NCI-H1417 (cell line): ENCODE results near the gene SPATA45.

Experiments used
- DNase-seq, 3 experiments: peaks; one replicate each; lab custom pipeline; 2025; lab: John Stamatoyannopoulos, UW

Gene SPATA45

DNA sequence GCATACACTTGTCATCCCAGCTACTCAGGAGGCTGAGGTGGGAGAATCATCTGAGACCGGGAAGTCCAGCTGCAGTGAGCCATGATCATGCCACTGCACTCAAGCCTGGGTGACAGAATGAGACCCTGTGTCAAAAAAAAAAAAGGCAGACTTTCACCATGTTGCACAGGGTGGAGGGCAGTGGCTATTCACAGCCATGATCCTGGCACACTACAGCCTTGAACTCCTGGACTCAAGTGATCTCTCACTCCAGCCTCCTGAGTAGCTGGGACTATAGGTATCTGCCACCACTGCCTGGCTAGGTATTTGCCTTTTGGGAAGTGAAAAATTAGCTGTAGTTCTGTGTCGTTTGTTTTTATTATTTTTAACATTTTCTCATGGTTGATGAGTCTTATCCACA, 19.1 kb downstream of the SPATA45 start:
- no peak for DNase-seq

DNA sequence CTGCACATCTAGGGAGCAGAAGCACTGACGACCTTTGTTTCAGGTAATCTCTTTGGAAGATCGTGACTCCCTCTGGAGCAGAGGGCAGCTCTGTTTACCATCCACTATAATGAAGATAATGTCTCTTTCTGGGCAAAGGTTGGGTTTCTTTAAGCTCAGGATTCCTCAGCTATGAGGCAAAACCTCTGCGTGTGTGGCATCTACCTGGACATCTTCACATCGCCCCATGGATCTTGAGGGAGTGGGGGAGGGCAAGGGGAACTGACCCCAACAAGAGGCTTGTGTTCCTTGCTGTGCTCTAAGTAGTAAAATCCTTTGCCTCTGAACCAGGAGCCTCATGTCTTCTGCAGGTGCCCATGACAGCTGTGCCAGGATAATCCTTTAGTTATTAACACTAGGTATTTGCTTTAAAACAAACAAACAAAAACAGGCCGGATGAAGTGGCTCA, 19.6 kb downstream of the SPATA45 start:
- DNase-seq = no peak

DNA sequence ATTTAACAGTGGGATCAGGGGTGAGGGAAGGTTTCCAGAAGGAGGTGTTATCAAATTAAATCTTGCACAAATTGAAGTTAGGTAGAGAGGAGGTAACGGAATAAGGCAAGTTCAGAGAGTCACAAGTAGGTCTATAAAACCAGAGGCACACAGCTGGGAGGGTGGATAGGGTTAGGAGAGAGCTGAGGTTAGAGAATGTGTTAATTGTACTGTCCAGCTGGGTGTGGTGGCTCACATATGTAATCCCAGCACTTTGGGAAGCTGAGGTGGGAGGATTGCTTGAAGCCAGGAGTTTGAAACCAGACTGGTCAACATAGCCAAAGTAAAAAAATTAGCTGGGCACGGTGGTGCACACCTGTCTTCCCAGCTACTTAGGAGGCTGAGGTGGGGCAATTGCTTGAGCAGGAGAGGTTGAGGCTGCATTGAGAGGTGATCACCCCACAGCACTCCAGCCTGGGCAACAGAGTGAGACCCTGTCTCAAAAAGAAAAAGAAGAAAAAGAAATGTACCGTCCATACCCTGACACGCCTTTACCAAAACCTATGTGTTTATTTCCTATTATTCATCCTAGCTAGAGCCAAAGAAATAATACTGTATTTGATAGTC, 20.2 kb downstream of the SPATA45 start:
- no peak for DNase-seq

DNA sequence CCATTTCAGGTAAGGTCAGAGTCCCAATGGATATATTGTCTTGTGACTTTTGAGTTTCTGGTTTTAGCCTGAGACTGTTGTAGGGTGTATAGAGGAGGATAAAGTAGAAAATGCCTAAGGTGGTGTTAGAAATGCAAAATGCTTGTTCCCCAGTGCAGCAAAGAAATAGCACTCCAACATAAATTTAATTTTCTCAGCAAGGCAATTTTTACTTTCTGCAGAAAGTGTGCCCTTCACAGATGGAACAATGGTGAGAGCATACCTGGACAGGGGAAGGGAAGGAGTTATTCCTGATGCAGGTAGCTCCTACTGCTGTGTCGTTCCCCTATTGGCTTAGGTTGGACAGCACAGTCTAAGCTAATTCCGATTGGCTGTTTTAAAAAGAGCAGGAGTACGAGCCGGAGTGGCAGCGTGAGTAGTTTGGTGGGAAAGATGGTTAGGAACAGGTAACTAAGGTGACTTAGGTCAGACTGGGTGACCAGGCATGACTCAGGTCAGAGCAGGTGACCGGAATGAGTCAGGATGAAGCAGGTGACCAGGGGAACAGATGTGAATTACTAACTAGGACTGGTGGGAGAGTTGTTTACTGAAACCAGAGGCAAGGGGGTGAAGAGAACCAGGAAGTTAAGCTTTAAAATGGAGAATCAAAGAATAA, 21.5 kb downstream of the SPATA45 start:
- no peak for DNase-seq

DNA sequence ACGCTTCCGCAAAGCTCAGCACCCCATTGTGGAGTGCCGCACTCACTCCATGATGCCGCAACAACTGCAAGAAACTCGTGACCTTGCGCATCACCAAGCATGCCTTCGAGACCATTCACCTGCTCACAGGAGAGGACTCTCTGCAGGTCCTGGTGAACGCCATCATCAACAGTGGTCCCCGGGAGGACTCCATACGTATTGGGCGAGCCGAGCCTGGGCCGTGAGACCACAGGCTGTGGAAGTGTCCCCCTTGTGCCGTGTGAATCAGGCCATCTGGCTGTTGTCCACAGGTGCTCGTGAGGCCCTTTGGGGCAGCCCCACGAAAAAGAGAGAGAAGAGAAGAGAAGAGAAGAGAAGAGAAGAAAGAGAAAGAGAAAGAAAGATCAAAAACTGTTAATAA, 23.2 kb downstream of the SPATA45 start:
- no peak for DNase-seq

DNA sequence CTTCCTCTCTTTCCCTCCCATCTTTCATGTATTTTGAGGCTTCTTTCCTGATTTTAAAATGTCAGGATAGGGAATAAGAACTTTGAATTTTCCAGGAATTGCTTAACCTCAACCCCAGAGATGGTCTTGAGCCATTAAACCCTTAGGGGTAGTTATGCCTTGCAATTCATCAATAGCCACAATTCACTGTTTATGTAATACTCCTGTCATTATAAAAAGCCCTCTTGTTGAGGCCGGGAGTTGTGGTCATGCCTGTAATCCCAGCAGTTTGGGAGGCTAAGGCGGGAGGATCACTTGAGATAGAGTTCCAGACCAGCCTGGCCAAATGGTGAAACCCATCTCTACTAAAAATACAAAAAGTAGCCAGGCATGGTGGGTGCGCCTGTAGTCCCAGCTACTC, 24.5 kb downstream of the SPATA45 start:
- DNase-seq = no peak

DNA sequence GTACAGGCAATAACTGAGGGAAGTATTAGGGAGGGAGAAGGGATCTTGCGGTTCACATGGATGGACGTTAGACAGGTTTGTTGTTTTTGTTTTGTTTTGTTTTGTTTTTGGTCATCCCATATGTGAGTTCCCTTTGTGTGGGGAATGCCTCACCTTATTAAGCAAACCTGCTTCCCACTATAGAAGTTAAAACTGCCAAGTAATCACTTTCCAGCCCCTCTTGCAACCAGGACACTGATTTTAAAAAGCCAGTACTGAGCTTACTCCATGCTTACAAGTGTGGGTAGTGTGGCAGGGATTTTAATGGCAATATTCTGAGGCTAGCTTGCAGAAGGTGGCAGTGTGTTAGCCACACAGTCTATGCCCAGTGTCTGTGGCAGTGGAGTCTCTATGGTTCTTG, 26.5 kb downstream of the SPATA45 start:
- DNase-seq = no peak

DNA sequence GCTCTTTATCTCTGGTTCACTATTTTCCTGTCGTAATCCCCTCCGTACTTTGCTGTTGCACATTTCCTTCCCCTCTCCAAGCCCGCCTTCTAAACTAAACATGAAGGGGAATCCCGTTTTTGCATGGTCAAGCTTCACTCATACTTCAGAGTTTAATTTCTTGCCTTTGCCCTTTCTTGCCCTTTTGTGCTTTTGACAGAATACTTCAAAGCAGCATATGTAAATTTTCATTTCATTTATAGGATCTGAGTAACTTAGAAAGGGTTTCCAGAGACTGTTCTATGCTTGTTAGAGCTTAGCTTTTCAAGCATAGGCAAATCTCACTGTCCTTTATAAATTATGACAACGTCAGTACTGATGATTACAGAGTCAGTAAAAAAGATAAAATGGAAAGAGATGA, 27.7 kb downstream of the SPATA45 start:
- no peak for DNase-seq

DNA sequence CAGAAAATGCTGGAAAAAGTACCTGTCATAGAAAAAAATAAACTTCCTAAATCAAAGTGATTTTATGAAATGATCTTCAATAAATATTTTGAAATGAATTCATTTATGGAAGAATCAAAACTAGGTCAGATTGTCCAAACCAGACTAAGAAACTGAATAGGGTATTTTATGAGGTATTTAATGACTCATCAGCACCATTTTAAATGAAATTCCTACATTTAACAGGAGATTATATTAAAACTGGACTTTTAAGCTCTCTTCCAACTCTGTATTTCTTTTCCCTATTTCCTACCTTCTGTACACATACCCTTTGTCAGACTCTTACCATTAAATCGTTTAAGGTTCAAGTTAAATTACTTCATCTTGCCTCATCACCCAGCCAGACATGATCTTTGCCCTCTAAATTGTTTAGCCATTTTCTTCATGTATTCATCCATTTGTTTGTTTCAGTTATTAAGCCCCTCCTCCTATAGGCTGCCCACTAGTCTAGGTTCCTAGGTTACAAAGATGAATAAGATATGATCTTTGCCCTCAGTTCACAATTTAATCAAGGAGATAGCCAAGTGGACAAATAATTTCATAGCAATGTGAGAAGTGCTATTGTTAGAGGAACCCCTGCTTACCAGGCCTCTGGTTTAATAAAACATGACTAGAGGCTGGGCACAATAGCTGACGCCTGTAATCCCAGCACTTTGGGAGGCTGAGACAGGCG, 30.7 kb downstream of the SPATA45 start:
- no peak for DNase-seq

DNA sequence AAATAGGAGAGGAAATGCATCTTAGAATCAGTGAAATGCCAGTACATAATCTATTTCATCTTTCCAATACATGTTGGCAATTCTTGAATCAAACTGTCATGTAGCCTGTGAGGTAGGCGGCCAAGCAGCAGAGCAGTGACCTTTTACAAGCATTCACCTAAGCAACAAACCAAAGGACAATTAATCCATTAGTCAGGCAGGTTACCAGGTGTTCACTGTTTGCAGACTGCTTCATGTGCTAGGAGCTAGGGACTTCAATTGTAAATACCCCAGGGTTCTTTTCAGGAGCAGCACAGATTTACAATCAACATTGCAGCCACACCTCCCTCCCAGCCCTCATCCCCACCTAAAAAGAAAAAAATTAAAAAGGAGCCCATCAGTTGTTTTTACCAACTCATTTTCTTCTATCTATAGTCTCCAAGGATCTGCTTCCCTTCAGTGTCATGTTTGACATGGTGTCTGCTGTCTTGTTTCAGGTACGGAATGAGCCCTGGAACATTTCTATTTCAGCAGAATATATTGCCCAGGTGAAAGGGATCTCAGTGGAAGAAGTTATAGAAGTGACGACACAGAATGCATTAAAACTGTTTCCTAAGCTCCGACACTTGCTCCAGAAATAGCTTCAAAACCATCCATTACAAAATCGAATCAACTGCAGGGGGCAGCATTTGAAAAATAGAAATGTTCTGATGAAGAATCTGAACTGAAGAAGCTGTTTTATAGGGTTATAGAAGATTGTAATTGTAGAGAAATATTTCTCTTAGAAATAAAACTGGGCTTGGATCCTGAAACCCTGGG, 32.7 kb downstream of the SPATA45 start:
- DNase-seq = peak in 2 of 3 experiments; percentile 73 to 94

DNA sequence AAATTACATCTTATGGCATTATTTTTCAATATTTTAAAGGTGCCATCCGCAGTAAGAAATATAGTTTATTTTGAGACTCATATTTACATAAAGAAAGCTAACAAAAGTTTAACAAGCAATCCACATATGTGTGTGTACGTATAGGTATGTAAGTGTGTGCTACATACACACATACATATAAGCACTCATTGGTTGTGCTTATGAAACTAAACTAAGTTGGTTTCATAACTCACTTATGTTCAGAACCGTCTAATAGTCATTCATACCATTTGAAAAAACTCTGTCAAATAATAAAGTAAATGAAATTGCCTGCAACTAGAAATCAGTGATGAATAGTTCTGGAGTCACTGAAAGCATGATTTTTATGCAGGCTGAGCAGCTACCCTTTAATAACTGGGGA, 41.7 kb downstream of the SPATA45 start:
- no peak for DNase-seq

DNA sequence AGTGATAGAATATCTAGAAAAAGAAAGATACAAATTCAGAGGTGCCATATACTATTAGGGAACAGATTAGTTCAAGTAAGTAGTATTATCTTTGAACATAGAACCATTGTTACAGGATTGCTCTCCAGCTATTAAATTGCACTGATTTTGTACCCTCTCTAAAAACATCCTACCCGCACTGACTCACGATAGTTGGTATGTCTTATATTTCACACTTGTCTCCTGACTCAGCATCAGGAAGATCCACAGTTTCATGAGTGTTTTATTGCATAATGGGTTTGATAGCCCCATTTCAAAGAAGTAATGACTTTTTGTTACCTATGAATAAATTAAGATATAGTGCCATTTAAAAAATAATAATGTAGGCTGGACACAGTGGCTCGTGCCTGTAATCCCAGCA, 49.8 kb downstream of the SPATA45 start:
- no peak for DNase-seq

DNA sequence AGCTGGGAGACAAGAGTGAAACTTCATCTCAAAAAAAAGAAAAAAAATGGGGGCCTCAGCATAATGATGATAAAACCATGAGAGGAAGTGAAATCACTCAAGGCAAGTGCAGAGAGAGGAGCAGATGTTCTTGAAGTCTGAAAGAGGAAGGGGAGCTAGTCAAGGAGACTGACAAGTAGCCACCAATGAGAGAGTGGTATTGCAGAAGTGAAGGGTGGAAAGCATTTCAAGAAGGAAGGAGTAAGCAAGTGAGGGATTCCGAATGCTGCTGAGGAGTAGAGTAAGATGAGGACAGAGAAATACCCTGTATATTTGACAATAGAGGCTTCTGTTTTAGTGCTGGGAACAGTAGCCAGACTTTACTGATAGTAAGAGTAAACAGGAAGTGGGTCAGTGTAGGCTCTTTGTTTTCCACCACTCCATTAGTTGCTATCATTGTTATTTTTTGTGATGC, 52.9 kb downstream of the SPATA45 start:
- no peak for DNase-seq

DNA sequence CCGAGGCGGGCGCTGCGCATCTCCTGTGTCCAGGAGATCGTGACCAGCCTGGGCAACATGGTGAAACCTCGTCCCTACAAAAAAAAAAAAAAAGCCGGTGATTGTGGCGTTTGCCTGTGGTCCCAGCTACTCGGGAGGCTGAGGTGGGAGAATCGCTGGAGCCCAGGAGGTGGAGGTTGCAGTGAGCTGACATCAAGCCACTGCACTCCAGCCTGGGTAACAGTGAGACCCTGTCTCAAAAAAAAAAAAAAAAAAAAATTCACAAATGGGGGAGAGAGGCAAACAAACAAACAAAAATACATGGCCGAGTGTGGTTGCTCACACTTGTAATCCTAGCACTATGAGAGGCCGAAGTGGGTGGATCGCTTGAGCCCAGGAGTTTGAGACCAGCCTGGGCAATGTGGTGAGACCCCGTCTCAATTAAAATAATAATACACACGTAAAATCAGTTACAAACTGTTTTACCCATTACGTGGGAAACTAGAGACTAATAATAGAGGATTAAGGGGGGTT, 55.0 kb downstream of the SPATA45 start:
- DNase-seq = peak in 1 of 3 experiments; percentile 57

DNA sequence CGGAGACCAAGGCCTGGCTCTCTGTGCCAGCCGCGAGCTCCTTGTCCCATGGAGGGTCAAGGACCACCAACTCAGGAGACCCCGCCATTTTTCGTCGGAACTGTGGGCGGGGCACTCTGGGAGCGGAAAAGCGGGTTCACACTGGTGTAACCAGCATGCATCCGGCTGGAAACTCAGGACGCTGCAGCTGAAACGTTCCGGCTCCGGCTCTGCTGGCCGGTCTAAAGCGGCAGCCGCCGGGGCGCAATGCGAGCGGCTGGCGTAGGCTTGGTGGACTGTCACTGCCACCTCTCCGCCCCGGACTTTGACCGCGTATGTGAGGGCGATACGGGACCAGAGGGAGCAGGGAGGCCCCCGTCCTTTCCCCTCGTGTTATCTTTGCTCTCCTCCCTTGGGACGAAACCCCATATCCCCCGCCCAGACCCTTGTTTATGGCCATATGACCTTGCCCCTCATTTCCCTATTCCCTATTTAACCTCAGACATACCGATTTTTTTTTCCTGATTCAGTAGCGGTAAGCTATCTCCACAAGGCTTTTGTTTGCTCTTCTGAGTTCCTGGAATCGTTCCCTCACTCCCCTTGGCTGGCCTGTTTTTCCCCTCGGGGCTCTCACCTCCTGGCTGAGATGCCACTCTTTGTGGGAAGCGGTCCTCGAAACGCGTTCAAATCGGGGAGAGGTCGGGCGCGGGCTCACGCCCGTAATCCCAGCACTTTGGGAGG, 55.6 kb downstream of the SPATA45 start, which contains the start of the genes NSL1 and TATDN3:
TSS of gene NSL1 (minus strand) at position 102 of the 720 bp plus-strand sequence. CDS start at position 88, 14 bp downstream.
TSS of gene TATDN3 (plus strand) at position 219 of the 720 bp plus-strand sequence. CDS start at position 247, 28 bp downstream.
- DNase-seq = peak; percentile 88 to 97 (median 97)

DNA sequence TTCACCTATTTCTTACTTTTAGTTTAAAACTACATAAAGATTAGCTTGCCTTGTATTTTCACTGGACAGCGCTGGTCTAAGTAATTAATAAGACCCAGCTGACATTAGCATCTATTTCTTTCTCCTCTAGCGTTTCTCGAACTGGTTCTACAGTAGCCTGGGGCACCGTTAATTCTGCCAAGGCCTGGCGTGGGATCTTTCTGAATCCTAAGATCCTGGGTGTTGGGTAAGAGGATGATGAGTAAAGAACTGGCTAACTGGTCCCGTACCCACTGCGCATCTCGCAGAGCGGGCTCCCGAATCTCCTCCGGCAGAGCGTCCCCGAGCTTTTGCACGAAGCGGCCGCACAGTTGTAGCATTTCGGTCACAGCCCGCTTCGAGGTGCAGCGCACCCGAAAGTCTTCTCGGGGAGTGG, 56.2 kb downstream of the SPATA45 start:
- peak in 2 of 3 experiments; percentile 50 to 93 for DNase-seq

DNA sequence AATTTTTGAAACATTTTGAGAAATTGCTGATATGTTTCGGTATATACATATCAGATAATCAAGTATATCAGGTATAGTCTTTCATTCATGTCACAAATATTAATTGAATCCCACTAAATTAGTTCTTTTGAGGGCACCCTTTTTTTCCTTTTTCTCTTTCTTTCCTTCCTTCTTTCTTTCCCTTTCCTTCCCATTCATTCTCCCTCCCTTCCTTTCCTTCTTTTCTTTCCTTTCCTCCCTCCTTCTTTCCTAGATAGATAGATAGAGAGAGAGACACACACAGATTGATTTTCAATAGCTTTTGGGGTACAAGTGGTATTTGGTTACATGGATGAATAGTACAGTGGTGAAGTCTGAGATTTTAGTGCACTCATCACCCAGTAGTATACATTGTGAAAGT, 61.6 kb downstream of the SPATA45 start:
- no peak for DNase-seq

DNA sequence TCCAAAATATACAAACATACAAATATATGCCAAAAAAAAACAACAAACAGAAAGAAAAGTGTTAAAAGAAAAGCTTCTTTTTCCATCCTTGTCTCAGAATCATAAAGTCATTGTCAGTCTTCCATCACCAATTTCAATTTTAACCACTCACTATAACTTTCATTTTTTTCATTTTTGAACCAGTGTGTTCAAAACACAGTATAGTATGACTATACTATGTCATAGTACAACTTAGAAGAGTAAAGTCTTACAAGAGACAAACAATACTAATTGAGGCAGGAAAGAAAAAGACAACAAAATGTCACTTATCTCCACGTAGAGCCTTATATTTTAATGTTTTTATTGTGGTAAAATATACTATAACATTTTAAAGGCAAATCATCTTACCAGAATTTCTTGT, 63.5 kb downstream of the SPATA45 start:
- no peak for DNase-seq

DNA sequence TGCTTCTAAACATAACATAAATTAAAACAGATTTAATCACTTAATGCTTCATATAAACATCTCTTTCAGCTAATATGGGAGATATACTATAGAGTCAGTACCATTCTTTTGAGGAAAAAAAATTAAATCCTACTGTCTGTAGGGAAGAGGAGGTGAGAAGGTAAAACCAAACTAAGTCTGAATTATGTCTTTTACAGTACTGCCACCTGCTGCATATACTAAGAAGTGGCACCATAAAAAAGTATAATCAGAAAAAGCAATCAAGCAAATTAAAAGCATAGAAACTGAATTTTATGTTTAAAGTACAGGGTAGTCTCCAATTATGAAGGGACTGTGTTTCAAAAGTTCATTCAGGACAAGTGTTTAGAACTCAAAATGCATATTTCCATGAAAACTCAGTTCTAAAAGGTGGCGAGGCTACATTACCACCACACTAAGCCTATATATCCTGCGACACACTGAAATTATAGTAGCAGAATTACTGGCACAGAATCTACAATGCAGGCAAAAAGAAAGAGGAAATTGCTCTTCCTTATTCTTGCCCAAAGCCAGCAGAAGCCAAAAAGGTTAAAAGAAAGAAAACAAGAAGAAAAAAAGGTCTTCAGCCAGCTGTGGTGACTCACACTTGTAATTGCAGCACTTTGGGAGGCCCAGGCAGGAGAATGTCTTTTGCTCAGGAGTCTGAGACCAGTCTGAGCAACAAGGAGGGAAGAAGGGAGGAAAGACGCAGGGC, 64.9 kb downstream of the SPATA45 start:
- peak in 2 of 3 experiments; percentile 5 to 58 for DNase-seq

DNA sequence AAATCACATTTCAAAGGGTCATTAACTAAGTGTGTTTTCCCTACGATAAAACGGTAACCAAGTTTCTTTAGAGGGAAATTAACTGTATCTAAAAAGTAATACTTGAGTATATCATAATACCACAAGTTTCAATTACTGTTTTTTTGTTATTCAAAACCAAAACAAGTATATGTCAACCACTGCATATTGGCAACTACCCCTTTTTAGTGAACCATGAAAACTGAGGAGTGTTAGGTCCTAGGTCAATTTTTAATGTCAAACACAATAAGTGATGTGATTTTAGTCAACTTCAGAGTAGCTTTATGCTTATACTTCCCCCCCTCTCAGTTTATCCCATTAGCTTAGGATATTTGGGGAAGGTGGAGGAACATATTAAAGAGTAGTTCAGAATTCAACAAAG, 66.2 kb downstream of the SPATA45 start:
- no peak for DNase-seq
